ENCODE results near the gene U2SURP. TPM values are rescaled to one million over a fixed set of nuclear protein-coding genes. Genes with fewer than 3 reads are reported as not detected.

Gene U2SURP
- total RNA-seq, 1 donor from 2014 or later: 106 TPM

DNA sequence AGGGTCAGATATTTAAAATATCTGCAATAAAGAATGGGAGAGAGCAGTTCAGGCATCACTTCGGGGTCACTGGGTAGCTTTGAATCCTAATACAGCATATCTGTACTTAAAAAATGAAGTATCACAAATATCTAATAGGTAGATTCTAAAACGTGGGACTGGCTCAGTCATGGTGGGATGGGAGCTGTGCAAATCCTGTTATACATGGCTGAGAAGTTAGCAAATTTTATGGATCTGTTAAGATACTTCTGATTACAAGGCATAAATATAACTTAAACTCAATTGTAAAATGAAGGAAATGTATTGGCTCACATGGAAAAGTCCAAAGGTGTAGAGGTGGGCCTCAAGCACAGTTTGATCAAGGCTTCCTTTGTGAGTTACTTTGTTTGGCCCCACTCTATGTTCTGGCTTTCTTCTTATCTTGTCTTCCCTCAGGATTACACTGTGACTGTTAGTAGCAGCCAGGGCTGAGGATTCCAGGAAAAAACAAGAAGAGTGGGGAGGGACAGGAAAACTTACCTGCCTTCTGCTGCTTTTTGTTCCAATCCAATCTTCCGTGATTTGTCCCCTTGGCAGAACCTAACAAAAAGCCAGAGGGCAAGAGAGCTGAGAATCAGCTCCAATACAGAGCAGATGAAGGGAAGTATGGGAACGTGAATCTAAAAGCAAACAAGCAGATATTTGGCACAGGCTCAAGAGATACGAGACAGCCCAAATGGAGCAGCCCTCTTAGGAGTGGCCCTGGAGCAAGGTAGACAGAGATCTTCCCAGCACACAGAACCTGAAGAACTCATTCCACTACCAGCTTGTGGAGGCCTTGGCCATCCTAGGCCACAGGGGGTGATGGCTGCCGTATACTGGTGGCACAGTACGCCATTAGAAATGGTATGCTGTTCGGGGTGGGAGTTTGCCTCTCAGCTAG is 48.8 kb upstream of the U2SURP start:
- Histone ChIP-seq H3K27me3 (ENCODE audit: insufficient read depth, low read length) (no peaks in the 10 kb centered on the region), H3K9ac (ENCODE audit: low read length) (no peak overlapping the region), H3K27ac (ENCODE audit: low read depth, low read length) (no peak overlapping the region), H2AFZ (ENCODE audit: low read depth, low read length) (no peak overlapping the region), H3K9me3 (ENCODE audit: insufficient read depth, low read depth, low read length) (no peaks in the 10 kb centered on the region), H3K4me3 (ENCODE audit: insufficient read depth, low read depth, low read length) (no peak overlapping the region), H4K20me1 (ENCODE audit: insufficient read depth, low read length) (no peaks in the 10 kb centered on the region), H3K4me2 (ENCODE audit: low read length) (no peak overlapping the region), H3K79me2 (ENCODE audit: insufficient read depth, low read length) (no peaks in the 10 kb centered on the region), H3K4me1 (ENCODE audit: insufficient read depth, low read length) (no peaks in the 10 kb centered on the region), H3K36me3 (ENCODE audit: insufficient read depth, low read length) (no peaks in the 10 kb centered on the region)
- Mint-ChIP-seq H3K9me3 (ENCODE audit: unreplicated experiment) (no peaks in the 10 kb centered on the region), H3K4me1 (ENCODE audit: low read depth, unreplicated experiment) (peaks cover 3% of the 10 kb centered on the region), H3K4me3 (ENCODE audit: unreplicated experiment) (no peak overlapping the region), H3K36me3 (ENCODE audit: low read depth, unreplicated experiment) (no peaks in the 10 kb centered on the region), H3K27ac (ENCODE audit: unreplicated experiment) (no peak overlapping the region), H3K27me3 (ENCODE audit: low read depth, unreplicated experiment) (peaks cover 11% of the 10 kb centered on the region)
- DNase-seq (ENCODE audit: low read depth): no peak
- no peak for FAIRE-seq
- TF ChIP-seq EZH2 (IDR thresholded peaks at IDR 0.05; ENCODE audit: insufficient read depth, low read length): no peak
- TF ChIP-seq, protein P1, sequence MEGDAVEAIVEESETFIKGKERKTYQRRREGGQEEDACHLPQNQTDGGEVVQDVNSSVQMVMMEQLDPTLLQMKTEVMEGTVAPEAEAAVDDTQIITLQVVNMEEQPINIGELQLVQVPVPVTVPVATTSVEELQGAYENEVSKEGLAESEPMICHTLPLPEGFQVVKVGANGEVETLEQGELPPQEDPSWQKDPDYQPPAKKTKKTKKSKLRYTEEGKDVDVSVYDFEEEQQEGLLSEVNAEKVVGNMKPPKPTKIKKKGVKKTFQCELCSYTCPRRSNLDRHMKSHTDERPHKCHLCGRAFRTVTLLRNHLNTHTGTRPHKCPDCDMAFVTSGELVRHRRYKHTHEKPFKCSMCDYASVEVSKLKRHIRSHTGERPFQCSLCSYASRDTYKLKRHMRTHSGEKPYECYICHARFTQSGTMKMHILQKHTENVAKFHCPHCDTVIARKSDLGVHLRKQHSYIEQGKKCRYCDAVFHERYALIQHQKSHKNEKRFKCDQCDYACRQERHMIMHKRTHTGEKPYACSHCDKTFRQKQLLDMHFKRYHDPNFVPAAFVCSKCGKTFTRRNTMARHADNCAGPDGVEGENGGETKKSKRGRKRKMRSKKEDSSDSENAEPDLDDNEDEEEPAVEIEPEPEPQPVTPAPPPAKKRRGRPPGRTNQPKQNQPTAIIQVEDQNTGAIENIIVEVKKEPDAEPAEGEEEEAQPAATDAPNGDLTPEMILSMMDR (IDR thresholded peaks at IDR 0.05; ENCODE audit: insufficient read depth, low read depth, low read length): no peak

- H3K27me3 Mint-ChIP-seq (ENCODE audit: low read depth, unreplicated experiment): peaks cover 11% of the 10 kb centered on the region
These were observed 47.9 kb upstream of the U2SURP start for GRCh38 chr3:142953443-142953842.

More at GRCh38 chr3:142953443-142953842, 47.9 kb upstream of the U2SURP start:
- H3K4me3 Mint-ChIP-seq (ENCODE audit: unreplicated experiment): no peak overlapping the region
- Histone ChIP-seq H3K4me2 (ENCODE audit: low read length) (no peak overlapping the region), H3K36me3 (ENCODE audit: insufficient read depth, low read length) (no peaks in the 10 kb centered on the region), H3K79me2 (ENCODE audit: insufficient read depth, low read length) (no peaks in the 10 kb centered on the region), H2AFZ (ENCODE audit: low read depth, low read length) (no peak overlapping the region), H3K9me3 (ENCODE audit: insufficient read depth, low read depth, low read length) (no peaks in the 10 kb centered on the region), H3K4me1 (ENCODE audit: insufficient read depth, low read length) (peaks cover under 1% of the 10 kb centered on the region), H3K4me3 (ENCODE audit: insufficient read depth, low read depth, low read length) (no peak overlapping the region), H3K27me3 (ENCODE audit: insufficient read depth, low read length) (no peaks in the 10 kb centered on the region), H4K20me1 (ENCODE audit: insufficient read depth, low read length) (no peaks in the 10 kb centered on the region), H3K9ac (ENCODE audit: low read length) (no peak overlapping the region), H3K27ac (ENCODE audit: low read depth, low read length) (no peak overlapping the region)
- no peaks in the 10 kb centered on the region for H3K9me3 Mint-ChIP-seq (ENCODE audit: unreplicated experiment)
- H3K27ac Mint-ChIP-seq (ENCODE audit: unreplicated experiment): no peak overlapping the region
- DNase-seq (ENCODE audit: low read depth): no peak
- no peak for FAIRE-seq
- H3K36me3 Mint-ChIP-seq (ENCODE audit: low read depth, unreplicated experiment): no peaks in the 10 kb centered on the region
- peaks cover 3% of the 10 kb centered on the region for H3K4me1 Mint-ChIP-seq (ENCODE audit: low read depth, unreplicated experiment)
- TF ChIP-seq EZH2 (IDR thresholded peaks at IDR 0.05; ENCODE audit: insufficient read depth, low read length): no peak
- TF ChIP-seq, protein P1 (IDR thresholded peaks at IDR 0.05; ENCODE audit: insufficient read depth, low read depth, low read length): no peak

Data from astrocyte (in vitro differentiated cells and primary cell).